Stimulated activated CD8-positive, alpha-beta memory T cell treated with anti-CD3 and anti-CD28 coated beads, Interleukin-7, amount 100 ng/mL, for 1 hour (primary cell): ENCODE data around the gene MYO9A.

Source experiments
- DNase-seq, 2 donors: peaks; one replicate each; pipeline ENCODE4 v3.0.0-alpha.2; 2020; ENCODE audit warnings: low read depth in 2 of 2

Gene MYO9A

GRCh38 chr15:71957026-71957425, 160.9 kb downstream of the MYO9A start:
- no peak for DNase-seq

GRCh38 chr15:71951134-71951533, 166.8 kb downstream of the MYO9A start:
- no peak for DNase-seq

- DNase-seq, result no peak
Observed at GRCh38 chr15:71945012-71945411, 172.9 kb downstream of the MYO9A start.

- DNase-seq, result no peak
Observed at GRCh38 chr15:71943806-71944205, 174.1 kb downstream of the MYO9A start.

GRCh38 chr15:71939981-71940588, 177.9 kb downstream of the MYO9A start:
- no peak for DNase-seq

GRCh38 chr15:71937650-71938311, 180.2 kb downstream of the MYO9A start:
- DNase-seq, result no peak

GRCh38 chr15:71934446-71934845, 183.5 kb downstream of the MYO9A start:
- DNase-seq, result no peak

GRCh38 chr15:71932689-71933088, 185.3 kb downstream of the MYO9A start:
- DNase-seq, result no peak

- no peak for DNase-seq
Observed at GRCh38 chr15:71931261-71931660, 186.7 kb downstream of the MYO9A start.

GRCh38 chr15:71925145-71925544, 192.8 kb downstream of the MYO9A start:
- no peak for DNase-seq

- no peak for DNase-seq
Observed at GRCh38 chr15:71921191-71921590, 196.8 kb downstream of the MYO9A start.

GRCh38 chr15:71920573-71920972, 197.4 kb downstream of the MYO9A start:
- DNase-seq, result no peak

GRCh38 chr15:71916834-71917233, 201.1 kb downstream of the MYO9A start:
- DNase-seq, result no peak

GRCh38 chr15:71914092-71914491, 203.9 kb downstream of the MYO9A start:
- no peak for DNase-seq

GRCh38 chr15:71899674-71900073, 218.3 kb downstream of the MYO9A start:
- DNase-seq, result no peak

- no peak for DNase-seq
Observed at GRCh38 chr15:71893691-71894090, 224.3 kb downstream of the MYO9A start.

- no peak for DNase-seq
Observed at GRCh38 chr15:71892335-71892734, 225.6 kb downstream of the MYO9A start.

GRCh38 chr15:71891026-71891425, 226.9 kb downstream of the MYO9A start:
- no peak for DNase-seq

GRCh38 chr15:71889947-71890346, 228.0 kb downstream of the MYO9A start:
- DNase-seq, result no peak

- DNase-seq, result no peak
Observed at GRCh38 chr15:71889385-71889784, 228.6 kb downstream of the MYO9A start.

- DNase-seq, result no peak
Observed at GRCh38 chr15:71888797-71889196, 229.2 kb downstream of the MYO9A start.

GRCh38 chr15:71885390-71885789, 232.6 kb downstream of the MYO9A start:
- no peak for DNase-seq

- no peak for DNase-seq
Observed at GRCh38 chr15:71883447-71883846, 234.5 kb downstream of the MYO9A start.

GRCh38 chr15:71880276-71880675, 237.7 kb downstream of the MYO9A start:
- no peak for DNase-seq
